HEK293 (cell line): ENCODE measurements around the gene NFYB.

ENCODE experiments used
- CTCF ChIA-PET: fragments of 350-600 bp; formaldehyde crosslinking; extraction: SDS; loops from one replicate; lab custom pipeline; 2021; ENCODE audit warnings: antibody characterized with exemption; lab: Yijun Ruan, JAX
- POLR2A ChIA-PET: fragments of 300-600 bp; formaldehyde crosslinking; extraction: SDS; loops from one replicate; lab custom pipeline; 2020; ENCODE audit warnings: antibody characterized with exemption, inconsistent platforms; lab: Yijun Ruan, JAX
- H3K27ac ChIP-seq: fragments of 200-500 bp; sonication (Bioruptor generic); 2 replicates; pipeline ENCODE4 v1.5.1; 2014; ENCODE audit warnings: low read depth, low read length, control low read depth, inconsistent platforms; ENCODE audit errors: extremely low read depth
- H3K36me3 ChIP-seq, 2 experiments: fragments of 200-500 bp in 1 of 2; sonication (Bioruptor generic) in 1 of 2; 1 replicate in 1 of 2; 2 replicates in 1 of 2; pipeline ENCODE4 v1.5.1; 2014 to 2017; ENCODE audit warnings: inconsistent platforms in 2 of 2, low read length in 2 of 2; ENCODE audit not compliant: control insufficient read depth in 2 of 2, insufficient read depth in 1 of 2
- H3K4me1 ChIP-seq: fragments of 200-500 bp; sonication (Bioruptor generic); 2 replicates; pipeline ENCODE4 v1.5.1; 2014; ENCODE audit warnings: mild to moderate bottlenecking, low read length, inconsistent platforms; ENCODE audit not compliant: control insufficient read depth, insufficient read depth
- H3K4me3 ChIP-seq: 2 replicates; pipeline ENCODE4 v1.5.1; 2011; ENCODE audit warnings: low read depth, mild to moderate bottlenecking, control low read depth, low read length, moderate library complexity
- H3K9me3 ChIP-seq: fragments of 200-500 bp; sonication (Bioruptor generic); 2 replicates; pipeline ENCODE4 v1.5.1; 2014; ENCODE audit warnings: low read depth, low read length, inconsistent platforms; ENCODE audit not compliant: control insufficient read depth, insufficient read depth
- SP2 ChIP-seq: fragments of 450-650 bp; formaldehyde crosslinking; IDR thresholded peaks from 2 replicates; pipeline ENCODE4 v1.5.1; 2016; ENCODE audit warnings: missing biosample characterization, missing genetic modification characterization
- ZBTB17 ChIP-seq: fragments of 450-650 bp; formaldehyde crosslinking; IDR thresholded peaks from 2 replicates; pipeline ENCODE4 v1.5.1; 2016; ENCODE audit warnings: missing biosample characterization, missing genetic modification characterization
- ZNF16 ChIP-seq: fragments of 450-650 bp; formaldehyde crosslinking; IDR thresholded peaks from 2 replicates; pipeline ENCODE4 v1.5.1; 2016; ENCODE audit warnings: low read depth, missing biosample characterization, missing genetic modification characterization
- ZNF211 ChIP-seq: fragments of 450-650 bp; formaldehyde crosslinking; IDR thresholded peaks from 2 replicates; pipeline ENCODE4 v1.5.1; 2016; ENCODE audit warnings: low read depth, missing biosample characterization, missing genetic modification characterization
- ZNF24 ChIP-seq: fragments of 450-650 bp; formaldehyde crosslinking; IDR thresholded peaks from 2 replicates; pipeline ENCODE4 v1.5.1; 2016; ENCODE audit warnings: missing biosample characterization, missing genetic modification characterization
- ZNF324 ChIP-seq: fragments of 450-650 bp; formaldehyde crosslinking; IDR thresholded peaks from 2 replicates; pipeline ENCODE4 v1.5.1; 2016; ENCODE audit warnings: missing biosample characterization, missing genetic modification characterization
- ZNF837 ChIP-seq: fragments of 450-650 bp; formaldehyde crosslinking; IDR thresholded peaks from 2 replicates; pipeline ENCODE4 v1.5.1; 2016; ENCODE audit warnings: missing biosample characterization, missing genetic modification characterization
- ZSCAN30 ChIP-seq: fragments of 450-650 bp; IDR thresholded peaks from 2 replicates; pipeline ENCODE4 v1.5.1; 2018; ENCODE audit warnings: missing biosample characterization, mild to moderate bottlenecking, missing genetic modification characterization, moderate library complexity
- TF ChIP-seq, protein P1 (sequence below): fragments of 450-650 bp; formaldehyde crosslinking; IDR thresholded peaks from 2 replicates; pipeline ENCODE4 v1.5.1; 2017; ENCODE audit warnings: missing biosample characterization, missing genetic modification characterization
- TF ChIP-seq, protein P2 (sequence below): fragments of 450-650 bp; formaldehyde crosslinking; IDR thresholded peaks from 2 replicates; pipeline ENCODE4 v1.5.1; 2016; ENCODE audit warnings: missing biosample characterization, missing genetic modification characterization
- TF ChIP-seq, protein P3 (sequence below): fragments of 450-650 bp; formaldehyde crosslinking; IDR thresholded peaks from 2 replicates; pipeline ENCODE4 v1.5.1; 2016; ENCODE audit warnings: missing biosample characterization, missing genetic modification characterization
- TF ChIP-seq, protein P4 (sequence below): fragments of 450-650 bp; formaldehyde crosslinking; IDR thresholded peaks from 2 replicates; pipeline ENCODE4 v1.5.1; 2017; ENCODE audit warnings: missing biosample characterization, missing genetic modification characterization
- TF ChIP-seq, protein P5 (sequence below): fragments of 450-650 bp; formaldehyde crosslinking; IDR thresholded peaks from 2 replicates; pipeline ENCODE4 v1.5.1; 2017; ENCODE audit warnings: missing biosample characterization, missing genetic modification characterization

The NFYB gene

DNA sequence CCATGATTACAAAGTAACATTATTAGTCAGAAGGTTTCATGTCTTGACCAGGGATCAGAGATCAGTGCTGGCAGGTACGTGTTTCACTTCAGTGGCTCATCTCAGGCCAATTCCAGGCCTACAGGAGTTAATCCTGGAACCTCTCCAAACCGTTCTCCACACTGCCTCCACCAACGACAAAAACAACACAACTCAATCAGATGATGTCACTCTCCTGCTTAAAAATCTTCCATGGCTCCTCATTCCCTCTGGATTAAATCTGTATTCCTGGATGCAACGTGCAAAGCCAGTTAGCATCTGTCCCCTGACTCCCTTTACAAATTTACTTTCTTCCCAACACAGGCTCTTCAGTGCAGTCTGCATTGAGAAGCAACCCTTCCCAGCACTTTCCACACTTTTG lies 43.3 kb upstream of the NFYB start (continued):
- TF ChIP-seq, protein P1, sequence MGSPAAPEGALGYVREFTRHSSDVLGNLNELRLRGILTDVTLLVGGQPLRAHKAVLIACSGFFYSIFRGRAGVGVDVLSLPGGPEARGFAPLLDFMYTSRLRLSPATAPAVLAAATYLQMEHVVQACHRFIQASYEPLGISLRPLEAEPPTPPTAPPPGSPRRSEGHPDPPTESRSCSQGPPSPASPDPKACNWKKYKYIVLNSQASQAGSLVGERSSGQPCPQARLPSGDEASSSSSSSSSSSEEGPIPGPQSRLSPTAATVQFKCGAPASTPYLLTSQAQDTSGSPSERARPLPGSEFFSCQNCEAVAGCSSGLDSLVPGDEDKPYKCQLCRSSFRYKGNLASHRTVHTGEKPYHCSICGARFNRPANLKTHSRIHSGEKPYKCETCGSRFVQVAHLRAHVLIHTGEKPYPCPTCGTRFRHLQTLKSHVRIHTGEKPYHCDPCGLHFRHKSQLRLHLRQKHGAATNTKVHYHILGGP (tag by site-specific recombination), result no peak
- TF ChIP-seq, protein P2, sequence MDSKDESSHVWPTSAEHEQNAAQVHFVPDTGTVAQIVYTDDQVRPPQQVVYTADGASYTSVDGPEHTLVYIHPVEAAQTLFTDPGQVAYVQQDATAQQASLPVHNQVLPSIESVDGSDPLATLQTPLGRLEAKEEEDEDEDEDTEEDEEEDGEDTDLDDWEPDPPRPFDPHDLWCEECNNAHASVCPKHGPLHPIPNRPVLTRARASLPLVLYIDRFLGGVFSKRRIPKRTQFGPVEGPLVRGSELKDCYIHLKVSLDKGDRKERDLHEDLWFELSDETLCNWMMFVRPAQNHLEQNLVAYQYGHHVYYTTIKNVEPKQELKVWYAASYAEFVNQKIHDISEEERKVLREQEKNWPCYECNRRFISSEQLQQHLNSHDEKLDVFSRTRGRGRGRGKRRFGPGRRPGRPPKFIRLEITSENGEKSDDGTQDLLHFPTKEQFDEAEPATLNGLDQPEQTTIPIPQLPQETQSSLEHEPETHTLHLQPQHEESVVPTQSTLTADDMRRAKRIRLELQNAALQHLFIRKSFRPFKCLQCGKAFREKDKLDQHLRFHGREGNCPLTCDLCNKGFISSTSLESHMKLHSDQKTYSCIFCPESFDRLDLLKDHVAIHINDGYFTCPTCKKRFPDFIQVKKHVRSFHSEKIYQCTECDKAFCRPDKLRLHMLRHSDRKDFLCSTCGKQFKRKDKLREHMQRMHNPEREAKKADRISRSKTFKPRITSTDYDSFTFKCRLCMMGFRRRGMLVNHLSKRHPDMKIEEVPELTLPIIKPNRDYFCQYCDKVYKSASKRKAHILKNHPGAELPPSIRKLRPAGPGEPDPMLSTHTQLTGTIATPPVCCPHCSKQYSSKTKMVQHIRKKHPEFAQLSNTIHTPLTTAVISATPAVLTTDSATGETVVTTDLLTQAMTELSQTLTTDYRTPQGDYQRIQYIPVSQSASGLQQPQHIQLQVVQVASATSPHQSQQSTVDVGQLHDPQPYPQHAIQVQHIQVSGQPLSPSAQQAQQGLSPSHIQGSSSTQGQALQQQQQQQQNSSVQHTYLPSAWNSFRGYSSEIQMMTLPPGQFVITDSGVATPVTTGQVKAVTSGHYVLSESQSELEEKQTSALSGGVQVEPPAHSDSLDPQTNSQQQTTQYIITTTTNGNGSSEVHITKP, result 0 out of 2 replicates have a peak, but pooled peaks have one; percentile 17
- TF ChIP-seq ZNF24 (tag by site-specific recombination), result 0 out of 2 replicates have a peak, but pooled peaks have one; percentile 27
- TF ChIP-seq, protein P3, sequence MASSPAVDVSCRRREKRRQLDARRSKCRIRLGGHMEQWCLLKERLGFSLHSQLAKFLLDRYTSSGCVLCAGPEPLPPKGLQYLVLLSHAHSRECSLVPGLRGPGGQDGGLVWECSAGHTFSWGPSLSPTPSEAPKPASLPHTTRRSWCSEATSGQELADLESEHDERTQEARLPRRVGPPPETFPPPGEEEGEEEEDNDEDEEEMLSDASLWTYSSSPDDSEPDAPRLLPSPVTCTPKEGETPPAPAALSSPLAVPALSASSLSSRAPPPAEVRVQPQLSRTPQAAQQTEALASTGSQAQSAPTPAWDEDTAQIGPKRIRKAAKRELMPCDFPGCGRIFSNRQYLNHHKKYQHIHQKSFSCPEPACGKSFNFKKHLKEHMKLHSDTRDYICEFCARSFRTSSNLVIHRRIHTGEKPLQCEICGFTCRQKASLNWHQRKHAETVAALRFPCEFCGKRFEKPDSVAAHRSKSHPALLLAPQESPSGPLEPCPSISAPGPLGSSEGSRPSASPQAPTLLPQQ (tag by site-specific recombination), result 0 out of 2 replicates have a peak, but pooled peaks have one; percentile 21
- TF ChIP-seq, protein P4, sequence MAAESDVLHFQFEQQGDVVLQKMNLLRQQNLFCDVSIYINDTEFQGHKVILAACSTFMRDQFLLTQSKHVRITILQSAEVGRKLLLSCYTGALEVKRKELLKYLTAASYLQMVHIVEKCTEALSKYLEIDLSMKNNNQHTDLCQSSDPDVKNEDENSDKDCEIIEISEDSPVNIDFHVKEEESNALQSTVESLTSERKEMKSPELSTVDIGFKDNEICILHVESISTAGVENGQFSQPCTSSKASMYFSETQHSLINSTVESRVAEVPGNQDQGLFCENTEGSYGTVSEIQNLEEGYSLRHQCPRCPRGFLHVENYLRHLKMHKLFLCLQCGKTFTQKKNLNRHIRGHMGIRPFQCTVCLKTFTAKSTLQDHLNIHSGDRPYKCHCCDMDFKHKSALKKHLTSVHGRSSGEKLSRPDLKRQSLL (tag by site-specific recombination), result peak; percentile 22; the same call in 1 of the 2 replicates
- peak; percentile 53; the same call in 1 of the 2 replicates for TF ChIP-seq ZNF16 (tag by site-specific recombination)
- TF ChIP-seq ZNF211 (tag by site-specific recombination), result no peak
- peak; percentile 58; the same call in 1 of the 2 replicates for TF ChIP-seq ZBTB17

DNA sequence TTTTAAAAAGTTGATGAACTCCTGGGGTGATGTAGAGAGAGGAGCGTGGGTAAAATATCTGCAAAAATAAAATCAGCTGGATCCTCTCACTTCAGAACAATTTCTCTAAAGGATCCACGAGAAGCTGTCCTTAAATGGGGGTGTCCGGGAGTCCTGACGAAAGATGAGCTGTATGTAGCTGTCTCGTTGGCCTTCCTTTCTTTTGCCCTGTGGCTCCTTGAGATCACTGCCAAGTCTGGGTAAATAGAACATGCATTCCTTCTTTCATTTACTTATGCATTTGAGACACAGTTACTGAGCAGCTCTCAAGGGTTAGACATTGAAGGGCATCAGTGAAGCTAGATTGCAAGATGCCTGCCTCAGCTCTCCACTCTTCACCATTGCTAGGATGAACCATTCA lies 42.4 kb upstream of the NFYB start:
- TF ChIP-seq ZNF24 (tag by site-specific recombination), result no peak
- TF ChIP-seq, protein P5, sequence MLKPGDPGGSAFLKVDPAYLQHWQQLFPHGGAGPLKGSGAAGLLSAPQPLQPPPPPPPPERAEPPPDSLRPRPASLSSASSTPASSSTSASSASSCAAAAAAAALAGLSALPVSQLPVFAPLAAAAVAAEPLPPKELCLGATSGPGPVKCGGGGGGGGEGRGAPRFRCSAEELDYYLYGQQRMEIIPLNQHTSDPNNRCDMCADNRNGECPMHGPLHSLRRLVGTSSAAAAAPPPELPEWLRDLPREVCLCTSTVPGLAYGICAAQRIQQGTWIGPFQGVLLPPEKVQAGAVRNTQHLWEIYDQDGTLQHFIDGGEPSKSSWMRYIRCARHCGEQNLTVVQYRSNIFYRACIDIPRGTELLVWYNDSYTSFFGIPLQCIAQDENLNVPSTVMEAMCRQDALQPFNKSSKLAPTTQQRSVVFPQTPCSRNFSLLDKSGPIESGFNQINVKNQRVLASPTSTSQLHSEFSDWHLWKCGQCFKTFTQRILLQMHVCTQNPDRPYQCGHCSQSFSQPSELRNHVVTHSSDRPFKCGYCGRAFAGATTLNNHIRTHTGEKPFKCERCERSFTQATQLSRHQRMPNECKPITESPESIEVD, result no peak
- TF ChIP-seq ZSCAN30 (tag by site-specific recombination), result no peak
- TF ChIP-seq SP2 (tag by site-specific recombination), result no peak
- TF ChIP-seq ZNF324 (tag by site-specific recombination), result no peak
- TF ChIP-seq ZNF837 (tag by site-specific recombination), result no peak
- TF ChIP-seq, all 188 proteins: peak for 0
- ChIA-PET CTCF (interaction anchor here (0.7 to 1.4 kb wide), 2 partner anchors 71 to 104 kb away, joined by 3 read pairs; no protein-coding TSS in a partner anchor), POLR2A (interaction anchor here (0.9 kb wide), 1 partner anchor 42 kb away, joined by 4 read pairs; the partner anchor contains the start of gene NFYB)
- no peak overlapping the region for H3K4me3 ChIP-seq
- H3K9me3 ChIP-seq, result no peaks in the 10 kb centered on the region
- no peaks in the 10 kb centered on the region for H3K36me3 ChIP-seq
- 0 out of 2 replicates have a peak, but pooled peaks cover 5% of the 10 kb centered on the region for H3K4me1 ChIP-seq
- H3K27ac ChIP-seq, result no peak overlapping the region
